Caco-2 (cell line): Measurements from ENCODE around the gene WBP4. TPM values are rescaled to one million over a fixed set of nuclear protein-coding genes. Genes with fewer than 3 reads are reported as not detected.

Experiments used
- BruUV-seq: library from RNA; stranded (reverse); fragments of 400-500 nt; replicated peaks from 2 replicates; lab custom pipeline; 2021; lab: Mats Ljungman, UMichigan
- CTCF ChIA-PET: fragments of 300-600 bp; sonication (Branson Sonifier 250); formaldehyde crosslinking; loops from one replicate; lab custom pipeline; 2022; ENCODE audit warnings: antibody characterized with exemption; lab: Charles Lee
- POLR2A ChIA-PET: fragments of 300-600 bp; sonication (Branson Sonifier 250); formaldehyde crosslinking; loops from one replicate; lab custom pipeline; 2022; ENCODE audit warnings: antibody characterized with exemption; lab: Charles Lee
- DNase-seq, 2 experiments: peaks; one replicate each; pipeline versions ENCODE4 v3.0.0 to v3.0.0-alpha.2; 2020 to 2022
- H3K27me3 ChIP-seq: replicated peaks from 2 replicates; pipeline ENCODE4 v1.6.0; 2011; ENCODE audit warnings: low read length; ENCODE audit not compliant: control insufficient read depth, insufficient read depth
- H3K36me3 ChIP-seq: 2 replicates; pipeline ENCODE4 v1.5.1; 2011; ENCODE audit warnings: low read length; ENCODE audit not compliant: control insufficient read depth, insufficient read depth
- H3K4me1 ChIP-seq: fragments of 250-450 bp; sonication (Bioruptor Pico); 2 replicates; pipeline ENCODE4 v1.5.1; 2020; ENCODE audit warnings: mild to moderate bottlenecking
- H3K4me3 ChIP-seq: 2 replicates; pipeline ENCODE4 v1.5.1; 2011; ENCODE audit warnings: low read depth, mild to moderate bottlenecking, control low read depth, low read length
- H3K9me3 ChIP-seq: fragments of 250-450 bp; sonication (Bioruptor Pico); 2 replicates; pipeline ENCODE4 v1.5.1; 2020; ENCODE audit warnings: mild to moderate bottlenecking, moderate library complexity
- H3K27ac Mint-ChIP-seq: one replicate; pipeline ENCODE4 v1.8.0; 2022; ENCODE audit warnings: mixed read lengths; ENCODE audit not compliant: unreplicated experiment
- H3K27me3 Mint-ChIP-seq: one replicate; pipeline ENCODE4 v1.8.0; 2022; ENCODE audit warnings: mixed read lengths; ENCODE audit not compliant: insufficient read depth, unreplicated experiment
- H3K36me3 Mint-ChIP-seq: one replicate; pipeline ENCODE4 v1.8.0; 2022; ENCODE audit warnings: mild to moderate bottlenecking, mixed read lengths; ENCODE audit not compliant: insufficient read depth, unreplicated experiment
- H3K4me1 Mint-ChIP-seq: one replicate; pipeline ENCODE4 v1.8.0; 2022; ENCODE audit warnings: low read depth, mixed read lengths; ENCODE audit not compliant: unreplicated experiment
- H3K4me3 Mint-ChIP-seq: one replicate; pipeline ENCODE4 v1.8.0; 2022; ENCODE audit warnings: mild to moderate bottlenecking, moderate library complexity, mixed read lengths; ENCODE audit not compliant: unreplicated experiment
- H3K9me3 Mint-ChIP-seq: one replicate; pipeline ENCODE4 v1.8.0; 2022; ENCODE audit warnings: mixed read lengths; ENCODE audit not compliant: unreplicated experiment
- CTCF ChIP-seq, 2 experiments: fragments of 200-600 bp in 1 of 2; IDR thresholded peaks; 1 replicate in 1 of 2; 2 replicates in 1 of 2; pipeline versions ENCODE4 v1.5.1 to v1.8.0; 2011 to 2022; ENCODE audit warnings: antibody characterized with exemption in 1 of 2, control low read depth in 1 of 2, inconsistent platforms in 1 of 2, low read depth in 1 of 2, low read length in 1 of 2, mild to moderate bottlenecking in 1 of 2, moderate library complexity in 1 of 2; ENCODE audit not compliant: insufficient read depth in 1 of 2, severe bottlenecking in 1 of 2, unreplicated experiment in 1 of 2
- intact Hi-C: fragments of 100-400 bp; cut with micrococcal nuclease; formaldehyde crosslinking; loops from one replicate; pipeline ENCODE4 v1.10.0; 2022; ENCODE audit not compliant: unreplicated experiment
- total RNA-seq: library from RNA; stranded (reverse); gene quantifications from 2 replicates; pipeline ENCODE4 v1.2.3, GENCODE V29; 2022

WBP4 gene
- total RNA-seq, 1 experiment from 2014 or later, result 13.6 TPM

GRCh38 chr13:41017817-41018601, 43.3 kb upstream of the WBP4 start:
- Histone ChIP-seq H3K4me3 (peak overlapping the region; percentile 26), H3K9me3 (no peaks in the 10 kb centered on the region), H3K27me3 (no peaks in the 10 kb centered on the region), H3K36me3 (no peaks in the 10 kb centered on the region), H3K4me1 (peaks cover 57% of the 10 kb centered on the region)
- DNase-seq, result no peak
- H3K4me3 Mint-ChIP-seq, result peak overlapping the region; percentile 75
- H3K27ac Mint-ChIP-seq, result peak overlapping the region; percentile 88
- H3K36me3 Mint-ChIP-seq, result peaks cover 19% of the 10 kb centered on the region
- no peak for TF ChIP-seq CTCF (IDR thresholded peaks at IDR 0.05; ENCODE audit: insufficient read depth in 1 of 2, low read depth in 1 of 2, low read length in 1 of 2, severe bottlenecking in 1 of 2, unreplicated experiment in 1 of 2)
- CTCF ChIA-PET, result interaction anchor here (1.2 kb wide), 1 partner anchor 43 kb away, joined by 3 read pairs; no protein-coding TSS in a partner anchor
- peaks cover 53% of the 10 kb centered on the region for H3K4me1 Mint-ChIP-seq
- no peaks in the 10 kb centered on the region for H3K9me3 Mint-ChIP-seq
- no TSS peak for BruUV-seq
- intact Hi-C loops, result loop anchor here (5.0 kb wide), 1 partner anchor 96 kb away; no protein-coding TSS in a partner anchor
- no peaks in the 10 kb centered on the region for H3K27me3 Mint-ChIP-seq
- POLR2A ChIA-PET, result interaction anchor here (0.8 kb wide), 1 partner anchor 43 kb away, joined by 3 read pairs; the partner anchor contains the start of gene WBP4

GRCh38 chr13:41018602-41018948, 42.7 kb upstream of the WBP4 start:
- peaks cover 57% of the 10 kb centered on the region for H3K4me1 ChIP-seq
- ChIA-PET CTCF (interaction anchor here (1.7 kb wide), 1 partner anchor 36 kb away, joined by 5 read pairs; no protein-coding TSS in a partner anchor), POLR2A (interaction anchor here (0.8 kb wide), 1 partner anchor 42 kb away, joined by 3 read pairs; the partner anchor contains the start of gene WBP4)
- intact Hi-C loops, result loop anchor here (5.0 kb wide), 1 partner anchor 96 kb away; no protein-coding TSS in a partner anchor
- H3K36me3 ChIP-seq, result no peaks in the 10 kb centered on the region
- no peaks in the 10 kb centered on the region for H3K9me3 Mint-ChIP-seq
- no peak for DNase-seq
- peaks cover 22% of the 10 kb centered on the region for H3K36me3 Mint-ChIP-seq
- H3K9me3 ChIP-seq, result no peaks in the 10 kb centered on the region
- no TSS peak for BruUV-seq
- peak overlapping the region; percentile 75 for H3K4me3 Mint-ChIP-seq
- H3K27me3 ChIP-seq, result no peaks in the 10 kb centered on the region
- H3K4me1 Mint-ChIP-seq, result peaks cover 53% of the 10 kb centered on the region
- no peaks in the 10 kb centered on the region for H3K27me3 Mint-ChIP-seq
- peak overlapping the region; percentile 26 for H3K4me3 ChIP-seq
- TF ChIP-seq CTCF (IDR thresholded peaks at IDR 0.05; ENCODE audit: insufficient read depth in 1 of 2, low read depth in 1 of 2, low read length in 1 of 2, severe bottlenecking in 1 of 2, unreplicated experiment in 1 of 2), result no peak
- H3K27ac Mint-ChIP-seq, result peak overlapping the region; percentile 88

- no peaks in the 10 kb centered on the region for H3K27me3 Mint-ChIP-seq
- ChIA-PET CTCF (interaction anchor here (0.6 to 1.7 kb wide), 2 partner anchors 36 to 38 kb away, joined by 4 to 5 read pairs; no protein-coding TSS in a partner anchor), POLR2A (no interaction called here)
- no peaks in the 10 kb centered on the region for H3K27me3 ChIP-seq
- no peaks in the 10 kb centered on the region for H3K36me3 ChIP-seq
- peaks cover 57% of the 10 kb centered on the region for H3K4me1 ChIP-seq
- no TSS peak for BruUV-seq
- H3K9me3 ChIP-seq, result no peaks in the 10 kb centered on the region
- no peak for TF ChIP-seq CTCF (IDR thresholded peaks at IDR 0.05; ENCODE audit: insufficient read depth in 1 of 2, low read depth in 1 of 2, low read length in 1 of 2, severe bottlenecking in 1 of 2, unreplicated experiment in 1 of 2)
- H3K4me3 ChIP-seq, result peak within 1 kb of the TSS; percentile 26
- peak within 1 kb of the TSS; percentile 88 for H3K27ac Mint-ChIP-seq
- no peaks in the 10 kb centered on the region for H3K9me3 Mint-ChIP-seq
- H3K4me3 Mint-ChIP-seq, result peak within 1 kb of the TSS; percentile 75
- H3K36me3 Mint-ChIP-seq, result peaks cover 26% of the 10 kb centered on the region
- H3K4me1 Mint-ChIP-seq, result peaks cover 53% of the 10 kb centered on the region
- intact Hi-C loops, result loop anchor here (1.0 to 5.0 kb wide), 4 partner anchors 25 to 97 kb away; partner anchors contain the start of gene WBP4
- DNase-seq, result peak; percentile 70 to 71
Observed at GRCh38 chr13:41019011-41019487, 42.3 kb upstream of the WBP4 start, which contains the start of gene ELF1. Gene ELF1, minus strand, starts transcription at chr13:41019316. Its CDS starts 37,262 bp downstream, at chr13:40982054.
